K562 (cell line): ENCODE results near the gene ZNF169.

Experiments
- CHD4 ChIP-seq: fragments of 200-600 bp; sonication (generic); IDR thresholded peaks from 3 replicates; pipeline ENCODE4 v1.6.1; 2012; ENCODE audit warnings: low read depth, mild to moderate bottlenecking, mixed read lengths, low read length, inconsistent platforms; ENCODE audit not compliant: insufficient read depth, insufficient replicate concordance, poor library complexity, severe bottlenecking
- LEF1 ChIP-seq: fragments of 450-650 bp; IDR thresholded peaks from 2 replicates; pipeline ENCODE4 v1.6.1; 2016; ENCODE audit warnings: mild to moderate bottlenecking
- POLR2A ChIP-seq: fragments of 450-650 bp; conservative IDR thresholded peaks from 2 replicates; pipeline ENCODE4 v1.6.1; 2016
- TAF1 ChIP-seq: IDR thresholded peaks from 2 replicates; pipeline ENCODE4 v1.6.1; 2011; ENCODE audit warnings: mild to moderate bottlenecking, low read length, moderate library complexity; ENCODE audit not compliant: insufficient read depth, control insufficient read depth, severe bottlenecking; ENCODE audit errors: extremely low read depth
- TF ChIP-seq, protein P1 (sequence below): fragments of 250-450 bp; sonication (Bioruptor Pico); IDR thresholded peaks from 2 replicates; pipeline ENCODE4 v1.5.0; 2020; ENCODE audit warnings: mild to moderate bottlenecking
- TF ChIP-seq, protein P2 (sequence below): sonication (generic); formaldehyde crosslinking; IDR thresholded peaks from 2 replicates; pipeline ENCODE4 v1.8.1; 2023; ENCODE audit warnings: mild to moderate bottlenecking, missing genetic modification reagents

DNA sequence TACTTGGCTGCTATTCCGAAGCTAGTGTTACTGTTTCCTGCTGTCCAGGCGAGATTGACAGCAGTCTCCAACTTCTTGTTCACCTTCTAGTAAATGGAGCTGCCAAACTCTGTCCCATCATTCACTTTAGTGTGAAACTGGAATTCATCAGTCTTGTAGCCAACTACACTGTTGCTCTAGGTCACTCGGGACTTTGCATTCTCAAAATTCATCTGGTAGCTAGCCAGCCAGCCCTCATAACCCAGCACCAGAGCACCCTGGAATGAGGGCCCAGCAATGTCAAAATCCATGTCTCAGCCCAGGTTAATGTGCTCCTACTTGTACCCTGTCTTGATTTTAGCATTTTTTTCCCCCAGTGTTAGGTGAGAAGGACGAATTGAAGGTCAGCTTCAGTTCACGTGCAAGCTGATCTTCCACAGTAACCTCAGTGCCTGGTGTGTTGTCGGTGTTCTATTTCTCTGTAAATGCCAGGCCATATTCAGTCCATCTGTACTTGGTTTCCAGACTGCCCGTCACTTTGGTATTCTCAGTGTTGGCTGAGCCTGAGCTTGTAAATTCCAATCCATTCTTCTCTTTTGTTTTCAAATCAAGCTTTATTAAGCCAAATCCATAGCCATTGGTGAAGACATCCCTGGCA is 28.9 kb downstream of the ZNF169 start:
- TF ChIP-seq TAF1 (no peak), POLR2A (no peak), LEF1 (no peak), CHD4 (no peak)
- TF ChIP-seq, protein P1, sequence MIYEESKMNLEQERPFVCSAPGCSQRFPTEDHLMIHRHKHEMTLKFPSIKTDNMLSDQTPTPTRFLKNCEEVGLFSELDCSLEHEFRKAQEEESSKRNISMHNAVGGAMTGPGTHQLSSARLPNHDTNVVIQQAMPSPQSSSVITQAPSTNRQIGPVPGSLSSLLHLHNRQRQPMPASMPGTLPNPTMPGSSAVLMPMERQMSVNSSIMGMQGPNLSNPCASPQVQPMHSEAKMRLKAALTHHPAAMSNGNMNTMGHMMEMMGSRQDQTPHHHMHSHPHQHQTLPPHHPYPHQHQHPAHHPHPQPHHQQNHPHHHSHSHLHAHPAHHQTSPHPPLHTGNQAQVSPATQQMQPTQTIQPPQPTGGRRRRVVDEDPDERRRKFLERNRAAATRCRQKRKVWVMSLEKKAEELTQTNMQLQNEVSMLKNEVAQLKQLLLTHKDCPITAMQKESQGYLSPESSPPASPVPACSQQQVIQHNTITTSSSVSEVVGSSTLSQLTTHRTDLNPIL (CRISPR knock-in tag): no peak
- TF ChIP-seq, protein P2, sequence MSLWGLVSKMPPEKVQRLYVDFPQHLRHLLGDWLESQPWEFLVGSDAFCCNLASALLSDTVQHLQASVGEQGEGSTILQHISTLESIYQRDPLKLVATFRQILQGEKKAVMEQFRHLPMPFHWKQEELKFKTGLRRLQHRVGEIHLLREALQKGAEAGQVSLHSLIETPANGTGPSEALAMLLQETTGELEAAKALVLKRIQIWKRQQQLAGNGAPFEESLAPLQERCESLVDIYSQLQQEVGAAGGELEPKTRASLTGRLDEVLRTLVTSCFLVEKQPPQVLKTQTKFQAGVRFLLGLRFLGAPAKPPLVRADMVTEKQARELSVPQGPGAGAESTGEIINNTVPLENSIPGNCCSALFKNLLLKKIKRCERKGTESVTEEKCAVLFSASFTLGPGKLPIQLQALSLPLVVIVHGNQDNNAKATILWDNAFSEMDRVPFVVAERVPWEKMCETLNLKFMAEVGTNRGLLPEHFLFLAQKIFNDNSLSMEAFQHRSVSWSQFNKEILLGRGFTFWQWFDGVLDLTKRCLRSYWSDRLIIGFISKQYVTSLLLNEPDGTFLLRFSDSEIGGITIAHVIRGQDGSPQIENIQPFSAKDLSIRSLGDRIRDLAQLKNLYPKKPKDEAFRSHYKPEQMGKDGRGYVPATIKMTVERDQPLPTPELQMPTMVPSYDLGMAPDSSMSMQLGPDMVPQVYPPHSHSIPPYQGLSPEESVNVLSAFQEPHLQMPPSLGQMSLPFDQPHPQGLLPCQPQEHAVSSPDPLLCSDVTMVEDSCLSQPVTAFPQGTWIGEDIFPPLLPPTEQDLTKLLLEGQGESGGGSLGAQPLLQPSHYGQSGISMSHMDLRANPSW (CRISPR knock-in tag): no peak
